Naive thymus-derived CD4-positive, alpha-beta T cell (primary cell): Measurements from ENCODE around the gene FAM161A. TPM values are rescaled to one million over a fixed set of nuclear protein-coding genes. Genes with fewer than 3 reads are reported as not detected.
A peak's percentile ranks its signal among the peaks of the same experiment; 100 is the strongest.

ENCODE experiments used
- ATAC-seq: fragments of 150-1000 bp; cut with Tn5 transposase; 2 replicates; pipeline ENCODE4 v1.10.0; 2021; ENCODE audit warnings: mild to moderate bottlenecking, moderate library complexity
- CTCF ChIA-PET: fragments of 350-600 bp; sonication (Branson Sonifier 250); formaldehyde crosslinking; loops from one replicate; lab custom pipeline; 2021; ENCODE audit warnings: antibody characterized with exemption; lab: Charles Lee
- POLR2A ChIA-PET: fragments of 350-600 bp; sonication (Branson Sonifier 250); formaldehyde crosslinking; loops from one replicate; lab custom pipeline; 2021; ENCODE audit warnings: antibody characterized with exemption, inconsistent platforms; lab: Charles Lee
- DNase-seq, 9 donors: peaks; one replicate each; pipeline versions ENCODE4 v3.0.0 to v3.0.0-alpha.2; 2020 to 2022; ENCODE audit warnings: mixed read lengths in 1 of 9
- H3K27ac ChIP-seq: one replicate; pipeline ENCODE4 v1.7.0; 2013; ENCODE audit warnings: mild to moderate bottlenecking, low read depth, low read length, moderate library complexity
- H3K27me3 ChIP-seq, 2 donors: one replicate each; pipeline ENCODE4 v1.7.0; 2013; ENCODE audit warnings: low read length in 2 of 2, mild to moderate bottlenecking in 2 of 2, moderate library complexity in 2 of 2; ENCODE audit not compliant: control insufficient read depth in 2 of 2, insufficient read depth in 2 of 2
- H3K36me3 ChIP-seq, 3 experiments: 1 replicate in 2 of 3; 2 replicates in 1 of 3; pipeline ENCODE4 v1.7.0; 2013; ENCODE audit warnings: low read length in 3 of 3, mild to moderate bottlenecking in 3 of 3, moderate library complexity in 1 of 3; ENCODE audit not compliant: insufficient read depth in 3 of 3, control insufficient read depth in 2 of 3
- H3K4me1 ChIP-seq, 2 donors: one replicate each; pipeline ENCODE4 v1.7.0; 2013; ENCODE audit warnings: low read length in 2 of 2, mild to moderate bottlenecking in 2 of 2, moderate library complexity in 1 of 2; ENCODE audit not compliant: control insufficient read depth in 2 of 2, insufficient read depth in 2 of 2
- H3K4me3 ChIP-seq: 2 replicates; pipeline ENCODE4 v1.7.0; 2013; ENCODE audit warnings: mild to moderate bottlenecking, low read length
- H3K9me3 ChIP-seq, 3 experiments: 1 replicate in 2 of 3; 2 replicates in 1 of 3; pipeline ENCODE4 v1.7.0; 2013; ENCODE audit warnings: low read length in 3 of 3; ENCODE audit not compliant: control insufficient read depth in 2 of 3
- H3K27ac Mint-ChIP-seq, 9 donors: one replicate each; pipeline ENCODE4 v1.8.0; 2020 to 2022; ENCODE audit warnings: mixed read lengths in 9 of 9, mild to moderate bottlenecking in 8 of 9, moderate library complexity in 5 of 9, inconsistent platforms in 2 of 9
- H3K27me3 Mint-ChIP-seq, 5 donors: one replicate each; pipeline ENCODE4 v1.8.0; 2021 to 2022; ENCODE audit warnings: mixed read lengths in 5 of 5, mild to moderate bottlenecking in 1 of 5
- H3K36me3 Mint-ChIP-seq, 5 donors: one replicate each; pipeline ENCODE4 v1.8.0; 2020 to 2022; ENCODE audit warnings: mixed read lengths in 5 of 5, mild to moderate bottlenecking in 3 of 5, inconsistent platforms in 1 of 5
- H3K4me1 Mint-ChIP-seq, 7 donors: one replicate each; pipeline ENCODE4 v1.8.0; 2020 to 2022; ENCODE audit warnings: mixed read lengths in 7 of 7, mild to moderate bottlenecking in 3 of 7, inconsistent platforms in 1 of 7
- H3K4me3 Mint-ChIP-seq, 10 donors: one replicate each; pipeline ENCODE4 v1.8.0; 2020 to 2022; ENCODE audit warnings: mild to moderate bottlenecking in 10 of 10, mixed read lengths in 10 of 10, moderate library complexity in 6 of 10, inconsistent platforms in 2 of 10
- H3K9me3 Mint-ChIP-seq, 11 donors: one replicate each; pipeline ENCODE4 v1.8.0; 2020 to 2022; ENCODE audit warnings: mixed read lengths in 11 of 11, mild to moderate bottlenecking in 4 of 11, inconsistent platforms in 1 of 11, moderate library complexity in 1 of 11
- intact Hi-C, 2 donors: fragments of 100-400 bp; cut with micrococcal nuclease; formaldehyde crosslinking; loops; one replicate each; pipeline ENCODE4 v1.15.1; 2023
- polyA plus RNA-seq, 2 donors: library from polyadenylated mRNA; unstranded; fragments of 300-500 nt; fragmentation: Illumina TruSeq; gene quantifications; one replicate each; pipeline ENCODE4 v1.2.3, GENCODE V29; 2021
- total RNA-seq, 6 experiments: library from RNA in 5 of 6; stranded (reverse) in 5 of 6; gene quantifications; 1 replicate in 5 of 6; 2 replicates in 1 of 6; pipeline ENCODE4 v1.2.3 and lab custom pipeline; 2021 to 2026

Gene FAM161A
- total and polyA plus RNA-seq, 7 experiments from 2014 or later = 1.9 to 4.7 (median 2.1) TPM

DNA sequence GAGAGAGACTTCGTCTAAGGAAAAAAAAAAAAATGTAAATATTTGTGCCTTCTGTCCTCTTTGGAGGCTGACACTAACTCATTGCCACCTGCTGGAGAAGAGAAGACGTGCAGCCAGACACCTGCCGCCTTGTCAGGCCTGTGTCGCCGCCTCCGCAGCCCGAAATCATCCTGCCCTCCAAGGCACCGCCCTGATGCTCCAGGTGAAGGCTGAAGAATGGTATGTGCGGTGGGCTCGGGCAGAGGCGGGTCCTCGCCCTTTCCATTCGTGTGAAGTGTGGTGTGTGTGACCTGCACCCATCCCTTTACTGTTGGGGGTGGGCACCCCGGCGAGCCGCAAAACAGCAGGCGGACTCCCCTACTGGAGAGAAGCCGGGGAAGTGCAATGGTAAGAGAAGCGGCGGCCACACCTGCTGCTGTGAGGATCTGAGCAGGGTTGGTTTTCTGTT is 60.4 kb downstream of the FAM161A start:
- no peaks in the 10 kb centered on the region for H3K9me3 Mint-ChIP-seq
- H3K4me3 Mint-ChIP-seq = peak overlapping the region in 9 of 10 donors; percentile 30 to 81 (median 70)
- H3K36me3 Mint-ChIP-seq = no peaks in the 10 kb centered on the region
- H3K4me3 ChIP-seq = peak overlapping the region; percentile 43
- no peaks in the 10 kb centered on the region for H3K27me3 ChIP-seq
- peaks cover 0 to 8% (median 4%) of the 10 kb centered on the region in 7 donors for H3K4me1 Mint-ChIP-seq
- H3K36me3 ChIP-seq = no peaks in the 10 kb centered on the region
- DNase-seq (peak; percentile 50 to 81 (median 66)), ATAC-seq (peak; percentile 96)
- H3K27me3 Mint-ChIP-seq = peaks cover 0 to 10% (median 6%) of the 10 kb centered on the region in 5 donors
- peak overlapping the region in 3 of 9 donors; percentile 41 to 68 (median 48) for H3K27ac Mint-ChIP-seq
- ChIA-PET CTCF (interaction anchor here (0.7 kb wide), 1 partner anchor 435 kb away, joined by 3 read pairs; no protein-coding TSS in a partner anchor), POLR2A (no interaction called here)
- no peak overlapping the region for H3K27ac ChIP-seq
- no peaks in the 10 kb centered on the region for H3K9me3 ChIP-seq
- H3K4me1 ChIP-seq = no peaks in the 10 kb centered on the region
- intact Hi-C loops = loop anchor here (1.0 to 5.0 kb wide), 5 partner anchors 29 to 506 kb away; no protein-coding TSS in a partner anchor

DNA sequence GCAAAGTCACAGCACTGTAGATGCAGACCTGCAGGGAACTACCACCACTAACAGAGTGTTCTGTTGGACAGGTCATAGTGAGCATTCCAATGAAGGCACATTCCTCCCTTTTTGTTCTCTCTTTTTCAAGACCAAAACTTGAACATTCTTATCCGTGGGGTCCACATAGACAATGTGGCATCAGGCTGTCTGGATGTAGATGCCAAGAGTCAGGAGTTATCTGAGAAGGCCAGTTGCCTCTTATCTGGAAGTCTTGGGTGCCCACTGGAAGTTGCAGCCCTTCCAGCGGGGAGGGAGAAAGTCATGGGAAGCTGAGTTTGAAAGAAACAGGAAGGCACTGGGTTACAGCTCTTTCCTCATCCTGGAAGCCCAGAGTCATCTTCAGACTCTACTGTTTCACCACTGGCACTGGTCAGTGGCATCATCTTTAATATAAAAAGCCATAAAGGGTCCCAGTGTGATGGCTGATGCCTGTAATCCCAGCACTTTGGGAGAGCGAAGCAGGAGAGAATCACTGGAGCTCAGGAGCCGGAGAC is 61.4 kb downstream of the FAM161A start:
- H3K27ac Mint-ChIP-seq = no peak overlapping the region
- intact Hi-C loops = loop anchor here in 1 of 2 donors (5.0 kb wide), 1 partner anchor 505 kb away; no protein-coding TSS in a partner anchor
- Histone ChIP-seq H3K4me3 (no peak overlapping the region), H3K27ac (no peak overlapping the region), H3K36me3 (no peaks in the 10 kb centered on the region), H3K9me3 (no peaks in the 10 kb centered on the region), H3K4me1 (no peaks in the 10 kb centered on the region), H3K27me3 (no peaks in the 10 kb centered on the region)
- DNase-seq (no peak), ATAC-seq (no peak)
- peaks cover 4 to 12% (median 8%) of the 10 kb centered on the region in 5 donors for H3K27me3 Mint-ChIP-seq
- no peaks in the 10 kb centered on the region for H3K36me3 Mint-ChIP-seq
- no peak overlapping the region for H3K4me3 Mint-ChIP-seq
- ChIA-PET POLR2A (no interaction called here), CTCF (no interaction called here)
- peaks cover 0 to 8% (median 4%) of the 10 kb centered on the region in 7 donors for H3K4me1 Mint-ChIP-seq
- no peaks in the 10 kb centered on the region for H3K9me3 Mint-ChIP-seq

DNA sequence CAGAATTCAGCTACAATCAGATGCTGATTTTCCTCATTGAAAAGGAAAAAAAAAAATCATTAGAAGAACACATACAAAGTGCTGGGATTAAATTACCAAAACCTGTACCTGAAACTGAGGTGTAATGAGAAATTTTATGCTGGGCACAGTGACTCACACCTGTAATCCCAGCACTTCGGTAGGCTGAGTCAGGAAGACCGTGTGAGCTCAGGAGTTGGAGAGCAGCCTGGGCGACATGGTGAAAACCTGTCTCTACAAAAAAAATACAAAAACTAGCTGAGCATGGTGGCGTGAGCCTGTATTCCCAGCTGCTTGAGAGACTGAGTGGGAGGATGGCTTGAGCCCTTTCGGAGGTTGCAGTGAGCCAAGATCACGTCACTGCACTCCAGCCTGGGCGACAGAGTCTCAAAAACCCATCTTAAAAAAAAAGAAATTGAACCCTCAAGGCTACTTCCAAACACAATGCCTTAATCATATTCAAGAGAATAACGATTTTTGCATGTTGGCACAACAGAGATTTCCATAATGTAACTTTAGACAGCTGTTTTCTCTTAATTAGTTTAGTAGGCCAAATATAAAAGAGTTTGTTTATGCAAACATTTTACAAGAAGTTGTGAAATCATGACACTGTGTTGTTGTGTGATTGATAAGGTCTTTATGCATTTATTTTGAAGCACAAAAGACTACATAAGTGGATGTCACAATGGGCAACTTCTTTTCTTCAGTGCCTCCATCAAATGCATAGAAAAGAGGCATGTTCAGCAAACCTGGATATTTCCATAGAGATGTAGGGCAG is 63.9 kb downstream of the FAM161A start:
- Mint-ChIP-seq H3K27ac (no peak overlapping the region), H3K36me3 (no peaks in the 10 kb centered on the region), H3K4me1 (peaks cover 0 to 8% (median 4%) of the 10 kb centered on the region in 7 donors), H3K9me3 (no peaks in the 10 kb centered on the region), H3K4me3 (no peak overlapping the region), H3K27me3 (peaks cover 3 to 17% (median 7%) of the 10 kb centered on the region in 5 donors)
- no peak for DNase-seq
- ATAC-seq = no peak
- ChIA-PET CTCF (no interaction called here), POLR2A (no interaction called here)
- Histone ChIP-seq H3K27me3 (no peaks in the 10 kb centered on the region), H3K9me3 (no peaks in the 10 kb centered on the region), H3K36me3 (no peaks in the 10 kb centered on the region), H3K4me3 (no peak overlapping the region), H3K4me1 (no peaks in the 10 kb centered on the region), H3K27ac (no peak overlapping the region)
- intact Hi-C loops = loop anchor here in 1 of 2 donors (5.0 kb wide), 1 partner anchor 503 kb away; no protein-coding TSS in a partner anchor

DNA sequence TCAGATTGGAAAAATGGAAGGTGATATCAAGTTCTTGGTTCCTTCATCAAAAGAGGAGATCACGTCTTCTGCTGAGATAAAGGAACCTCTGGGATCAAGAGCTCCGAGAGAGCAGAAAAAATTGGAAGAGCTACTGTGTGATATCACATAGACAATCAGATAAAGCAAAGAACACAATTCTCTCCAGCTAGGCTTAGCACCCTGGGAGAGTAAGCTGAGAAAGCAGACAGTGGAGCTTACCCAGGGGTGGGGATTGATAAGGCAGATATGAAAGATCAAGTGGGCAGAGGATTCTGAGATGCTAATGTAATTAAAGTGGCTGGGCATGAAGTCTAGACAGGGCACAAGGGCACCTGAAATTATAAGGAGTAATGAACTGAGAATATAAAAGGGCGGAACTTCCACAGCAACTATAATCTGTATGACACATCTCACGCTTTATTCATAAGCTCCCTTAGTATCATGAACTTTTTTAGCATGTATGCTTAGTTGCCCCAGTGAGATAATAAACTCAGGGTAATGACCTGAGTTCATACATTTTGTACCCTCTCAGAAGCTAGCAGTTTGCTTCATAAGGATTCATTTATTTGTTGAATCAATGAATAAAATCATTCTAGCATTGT is 65.8 kb downstream of the FAM161A start:
- H3K36me3 Mint-ChIP-seq = no peaks in the 10 kb centered on the region
- H3K4me3 Mint-ChIP-seq = no peak overlapping the region
- H3K27ac Mint-ChIP-seq = no peak overlapping the region
- ATAC-seq (no peak), DNase-seq (no peak)
- H3K9me3 Mint-ChIP-seq = no peaks in the 10 kb centered on the region
- ChIA-PET CTCF (interaction anchor here (0.5 kb wide), 1 partner anchor 822 kb away, joined by 4 read pairs; no protein-coding TSS in a partner anchor), POLR2A (interaction anchor here (0.6 kb wide), 2 partner anchors 17 to 21 kb away, joined by 3 to 6 read pairs; no protein-coding TSS in a partner anchor)
- no peak overlapping the region for H3K27ac ChIP-seq
- H3K27me3 Mint-ChIP-seq = peaks cover 0 to 13% (median 5%) of the 10 kb centered on the region in 5 donors
- no peaks in the 10 kb centered on the region for H3K27me3 ChIP-seq
- no peaks in the 10 kb centered on the region for H3K9me3 ChIP-seq
- H3K36me3 ChIP-seq = no peaks in the 10 kb centered on the region
- no peaks in the 10 kb centered on the region for H3K4me1 ChIP-seq
- intact Hi-C loops = no loop called here
- H3K4me1 Mint-ChIP-seq = no peaks in the 10 kb centered on the region
- H3K4me3 ChIP-seq = no peak overlapping the region

DNA sequence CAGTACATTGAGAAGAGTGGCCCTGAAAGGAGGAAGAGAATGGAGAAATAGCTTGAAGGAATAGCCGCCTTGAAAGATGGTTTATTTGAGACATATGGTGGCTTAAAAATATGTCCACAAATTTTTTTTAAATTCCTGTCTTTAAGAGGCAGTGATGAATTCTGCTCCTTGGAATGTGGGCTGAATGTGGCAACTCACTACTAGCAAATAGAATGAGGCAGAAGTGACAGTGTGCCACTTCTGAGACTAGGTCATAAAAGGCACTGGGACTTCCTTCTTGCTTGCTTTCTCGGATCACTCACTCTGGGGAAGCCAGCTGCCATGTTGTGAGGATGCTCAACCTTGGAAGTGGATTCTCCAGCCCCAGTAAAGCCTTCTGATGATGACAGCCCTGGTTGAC is 67.0 kb downstream of the FAM161A start:
- H3K9me3 ChIP-seq = no peaks in the 10 kb centered on the region
- H3K27me3 Mint-ChIP-seq = peaks cover 0 to 15% (median 5%) of the 10 kb centered on the region in 5 donors
- intact Hi-C loops = no loop called here
- no peaks in the 10 kb centered on the region for H3K36me3 Mint-ChIP-seq
- H3K4me3 Mint-ChIP-seq = no peak overlapping the region
- no peaks in the 10 kb centered on the region for H3K9me3 Mint-ChIP-seq
- DNase-seq = no peak
- H3K4me3 ChIP-seq = no peak overlapping the region
- no peak overlapping the region for H3K27ac ChIP-seq
- no peaks in the 10 kb centered on the region for H3K36me3 ChIP-seq
- no peak overlapping the region for H3K27ac Mint-ChIP-seq
- no peaks in the 10 kb centered on the region for H3K27me3 ChIP-seq
- ChIA-PET CTCF (no interaction called here), POLR2A (no interaction called here)
- no peak for ATAC-seq
- no peaks in the 10 kb centered on the region for H3K4me1 Mint-ChIP-seq
- no peaks in the 10 kb centered on the region for H3K4me1 ChIP-seq

DNA sequence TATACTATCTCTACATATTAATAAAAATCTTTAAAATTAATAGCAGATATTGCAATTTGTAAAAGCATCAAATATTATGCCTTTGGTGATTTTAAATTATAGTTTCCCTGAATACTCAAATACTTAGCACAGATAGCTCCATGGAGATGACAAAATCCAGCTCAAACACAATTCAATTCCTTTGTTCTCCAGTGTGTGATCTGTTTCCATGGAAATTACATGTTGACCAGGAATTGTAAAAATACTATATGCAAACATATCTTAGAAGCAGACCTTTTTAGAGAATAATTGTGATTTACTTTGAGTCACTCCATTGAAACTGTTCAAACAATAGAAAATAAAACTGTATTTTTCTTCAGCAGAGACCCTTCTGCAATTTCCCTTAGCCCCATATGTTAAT is 68.3 kb downstream of the FAM161A start:
- Mint-ChIP-seq H3K9me3 (peaks cover 0 to 6% (median 4%) of the 10 kb centered on the region in 11 donors), H3K36me3 (peaks cover 0 to 4% (median 0%) of the 10 kb centered on the region in 5 donors), H3K4me1 (no peaks in the 10 kb centered on the region), H3K27ac (no peak overlapping the region), H3K27me3 (peaks cover 0 to 19% (median 11%) of the 10 kb centered on the region in 5 donors), H3K4me3 (no peak overlapping the region)
- DNase-seq (no peak), ATAC-seq (no peak)
- Histone ChIP-seq H3K4me3 (no peak overlapping the region), H3K4me1 (no peaks in the 10 kb centered on the region), H3K9me3 (no peaks in the 10 kb centered on the region), H3K27me3 (no peaks in the 10 kb centered on the region), H3K36me3 (no peaks in the 10 kb centered on the region), H3K27ac (no peak overlapping the region)
- ChIA-PET POLR2A (no interaction called here), CTCF (no interaction called here)
- intact Hi-C loops = no loop called here
